NOMO-1 (cell line): Measurements from ENCODE around the gene UGT1A3.

Source experiments
- DNase-seq, 2 experiments: peaks; one replicate each; lab custom pipeline; 2025; ENCODE audit not compliant: unreplicated experiment in 2 of 2; lab: John Stamatoyannopoulos, UW

UGT1A3 gene

GRCh38 chr2:233813236-233814055 is 84.6 kb downstream of the UGT1A3 start:
- DNase-seq: no peak

DNA sequence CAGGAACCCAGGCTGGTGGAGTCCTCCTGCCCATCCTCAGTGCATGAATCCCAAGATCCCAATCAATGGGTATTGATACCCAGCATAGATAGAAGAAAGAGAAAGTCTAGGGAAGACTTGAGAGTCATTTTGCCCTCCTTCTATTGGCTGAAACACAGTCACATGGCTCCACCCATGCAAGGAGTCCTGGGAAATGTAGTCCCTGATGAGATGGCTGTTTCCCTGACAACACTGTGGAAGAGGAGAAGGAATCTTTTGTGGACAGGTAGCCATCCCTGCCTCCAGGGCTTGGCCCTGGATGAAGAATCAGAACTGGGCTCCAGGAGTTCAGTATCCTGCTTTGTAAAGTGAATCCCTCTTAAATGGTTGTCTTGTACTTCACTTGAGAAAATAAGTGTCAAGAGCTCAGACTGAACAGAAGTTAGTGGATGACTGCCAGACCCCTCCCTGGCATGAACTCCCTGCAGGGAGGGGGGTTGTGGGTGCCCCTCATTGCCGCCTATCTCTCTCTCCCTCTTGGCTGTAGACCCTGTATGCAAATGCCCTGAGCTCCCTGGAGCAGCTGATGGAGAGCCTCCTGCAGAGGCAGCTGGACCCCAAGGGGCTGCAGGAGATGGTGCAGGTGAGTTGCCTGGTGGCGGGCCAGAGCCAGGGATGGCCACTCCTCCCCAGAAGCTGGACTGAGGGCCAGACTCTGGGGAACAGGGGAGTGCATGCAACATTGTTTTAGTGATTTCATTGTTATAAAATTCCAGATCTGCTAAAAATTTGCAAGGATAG is 85.4 kb downstream of the UGT1A3 start:
- no peak for DNase-seq

- DNase-seq: no peak
These were observed 87.0 kb downstream of the UGT1A3 start for GRCh38 chr2:233815861-233816260.

- DNase-seq: no peak
These were observed 87.5 kb downstream of the UGT1A3 start for GRCh38 chr2:233816334-233816733.

GRCh38 chr2:233816771-233817170 is 87.9 kb downstream of the UGT1A3 start:
- no peak for DNase-seq

DNA sequence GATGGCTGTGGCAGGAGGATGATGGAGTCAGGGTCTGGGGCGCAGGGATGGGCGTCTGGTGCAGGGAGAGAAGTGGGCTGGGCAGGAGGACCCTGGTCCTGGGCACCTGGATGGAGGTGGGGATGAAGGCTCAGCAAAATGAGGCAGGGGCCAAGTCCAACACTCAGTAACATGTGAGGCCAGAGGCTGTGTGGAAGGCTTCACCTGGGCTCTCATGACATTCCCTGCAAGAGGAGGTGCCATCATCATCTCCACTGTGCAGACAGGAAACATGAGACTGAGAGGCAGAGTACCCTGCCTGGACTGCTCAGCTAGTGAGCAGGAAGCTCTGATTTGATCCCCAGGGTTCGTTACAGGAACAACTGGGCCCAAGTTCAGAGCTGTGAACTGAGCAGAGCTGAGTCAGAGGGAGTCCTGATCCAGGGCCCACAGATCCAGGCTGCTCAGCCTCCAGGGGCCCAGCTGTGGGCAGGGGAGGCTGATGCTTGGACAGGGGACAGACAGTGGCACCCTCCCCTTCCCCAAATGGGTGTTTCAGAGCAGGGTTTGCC is 88.6 kb downstream of the UGT1A3 start:
- no peak for DNase-seq

GRCh38 chr2:233817995-233818638 is 89.3 kb downstream of the UGT1A3 start:
- no peak for DNase-seq

GRCh38 chr2:233818639-233819621 is 90.1 kb downstream of the UGT1A3 start:
- DNase-seq: no peak

- no peak for DNase-seq
These were observed 91.3 kb downstream of the UGT1A3 start for GRCh38 chr2:233819884-233820773.

GRCh38 chr2:233820774-233821105 is 91.9 kb downstream of the UGT1A3 start:
- DNase-seq: no peak

GRCh38 chr2:233821196-233821595 is 92.4 kb downstream of the UGT1A3 start:
- no peak for DNase-seq

DNA sequence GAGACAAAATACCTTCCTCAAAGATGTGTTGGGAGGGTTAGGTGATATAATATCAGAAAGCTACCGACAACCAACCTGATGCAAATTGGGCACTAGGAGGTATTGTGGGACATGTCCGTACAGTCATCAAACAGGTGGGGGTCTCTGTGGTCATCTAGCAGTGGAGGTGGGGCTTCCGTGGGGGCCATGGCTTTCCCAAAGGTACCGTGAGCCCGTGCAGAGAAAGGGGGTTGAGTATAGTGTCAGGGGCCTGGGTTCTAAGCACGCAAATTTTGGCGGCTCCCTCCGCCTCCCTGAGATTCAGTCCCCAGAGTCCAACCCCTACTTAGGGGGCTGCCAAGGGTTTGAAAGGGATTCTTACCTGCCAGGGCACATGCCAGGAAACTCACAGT is 92.9 kb downstream of the UGT1A3 start:
- DNase-seq: no peak

DNA sequence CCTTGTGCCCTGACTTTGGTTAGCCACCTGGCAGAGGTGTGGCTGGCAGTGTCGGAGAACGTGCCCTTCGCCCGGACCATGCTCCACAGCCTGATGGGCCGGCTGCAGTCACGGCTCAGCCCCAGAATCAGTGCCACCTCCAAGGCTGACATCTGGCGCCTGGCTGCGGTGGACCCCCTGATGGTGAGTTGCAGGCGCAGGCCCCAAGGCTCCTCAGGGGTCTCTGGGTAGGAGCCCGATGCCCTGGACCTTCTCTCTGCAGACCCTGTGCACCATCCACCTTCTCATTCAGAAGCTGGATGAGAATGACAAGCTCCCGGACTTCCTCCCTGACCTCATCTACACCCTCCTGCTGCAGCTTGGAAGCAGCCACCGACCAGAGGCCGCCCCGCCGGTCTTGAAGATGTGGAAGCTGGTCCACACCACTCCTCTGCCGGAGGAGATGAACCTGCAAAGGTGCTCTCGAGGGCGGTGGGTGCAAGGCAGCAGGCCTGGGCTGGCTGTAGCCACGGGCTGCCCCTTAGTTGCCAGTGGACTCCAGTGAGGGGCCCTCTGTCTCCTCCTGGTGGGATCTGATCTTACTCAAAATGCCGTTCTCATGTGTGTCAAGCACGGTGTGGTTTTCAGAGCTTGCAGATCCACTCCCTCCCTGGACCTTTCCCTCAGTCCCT is 93.4 kb downstream of the UGT1A3 start:
- no peak for DNase-seq
